ENCODE results near the gene MAP3K10.
A peak's percentile ranks its signal among the peaks of the same experiment; 100 is the strongest.

MAP3K10 gene

GRCh38 chr19:40149501-40149900, 41.7 kb upstream of the MAP3K10 start:
- no peak for TF ChIP-seq CTCF (IDR thresholded peaks at IDR 0.05)

- no peak for TF ChIP-seq CTCF (IDR thresholded peaks at IDR 0.05)
Measured at GRCh38 chr19:40150170-40150569, 41.1 kb upstream of the MAP3K10 start.

GRCh38 chr19:40154121-40154680, 37.0 kb upstream of the MAP3K10 start:
- TF ChIP-seq CTCF (IDR thresholded peaks at IDR 0.05) = no peak

- peak; percentile 51 for TF ChIP-seq CTCF (IDR thresholded peaks at IDR 0.05)
Measured at GRCh38 chr19:40155749-40156265, 35.4 kb upstream of the MAP3K10 start.

- TF ChIP-seq CTCF (IDR thresholded peaks at IDR 0.05) = no peak
Measured at GRCh38 chr19:40157059-40157458, 34.2 kb upstream of the MAP3K10 start.

- TF ChIP-seq CTCF (IDR thresholded peaks at IDR 0.05) = no peak
Measured at GRCh38 chr19:40159744-40160143, 31.5 kb upstream of the MAP3K10 start.

- no peak for TF ChIP-seq CTCF (IDR thresholded peaks at IDR 0.05)
Measured at GRCh38 chr19:40162104-40162503, 29.1 kb upstream of the MAP3K10 start.
